Activated CD4-positive, alpha-beta memory T cell treated with anti-CD3 and anti-CD28 coated beads, Interleukin-2, amount 10 ng/mL, durations not matched to agents 7 days and 5 days (primary cell): ENCODE results near the gene HCFC1. TPM values are rescaled to one million over a fixed set of nuclear protein-coding genes. Genes with fewer than 3 reads are reported as not detected.

ENCODE experiments used
- CTCF ChIA-PET: fragments of 350-600 bp; sonication (Branson Sonifier 250); formaldehyde crosslinking; loops from one replicate; lab custom pipeline; 2021; ENCODE audit warnings: antibody characterized with exemption, inconsistent platforms; lab: Charles Lee
- POLR2A ChIA-PET: fragments of 350-600 bp; sonication (Branson Sonifier 250); formaldehyde crosslinking; loops from one replicate; lab custom pipeline; 2021; ENCODE audit warnings: antibody characterized with exemption; lab: Charles Lee
- DNase-seq: peaks from one replicate; pipeline ENCODE4 v3.0.0-alpha.2; 2020
- H3K27ac Mint-ChIP-seq: one replicate; pipeline ENCODE4 v1.8.0; 2021; ENCODE audit warnings: mild to moderate bottlenecking, mixed read lengths
- H3K27me3 Mint-ChIP-seq: one replicate; pipeline ENCODE4 v1.8.0; 2021; ENCODE audit warnings: mixed read lengths
- H3K36me3 Mint-ChIP-seq: one replicate; pipeline ENCODE4 v1.8.0; 2021; ENCODE audit warnings: low read depth, mixed read lengths
- H3K4me1 Mint-ChIP-seq: one replicate; pipeline ENCODE4 v1.8.0; 2021; ENCODE audit warnings: mixed read lengths
- H3K4me3 Mint-ChIP-seq: one replicate; pipeline ENCODE4 v1.8.0; 2021; ENCODE audit warnings: mild to moderate bottlenecking, mixed read lengths
- H3K9me3 Mint-ChIP-seq: one replicate; pipeline ENCODE4 v1.8.0; 2021; ENCODE audit warnings: mixed read lengths
- total RNA-seq, 2 experiments: library from RNA; stranded (reverse); gene quantifications; one replicate each; pipeline ENCODE4 v1.2.3, GENCODE V29; 2021

The HCFC1 gene
- total RNA-seq, 2 experiments from 2014 or later: 88.3 to 93.1 TPM

- DNase-seq: no peak
- Mint-ChIP-seq H3K36me3 (peaks cover 16% of the 10 kb centered on the region), H3K27me3 (no peaks in the 10 kb centered on the region), H3K4me1 (peaks cover 12% of the 10 kb centered on the region), H3K4me3 (no peak overlapping the region), H3K27ac (no peak overlapping the region), H3K9me3 (no peaks in the 10 kb centered on the region)
- ChIA-PET CTCF (no interaction called here), POLR2A (interaction anchor here (1.1 to 9.4 kb wide), 3 partner anchors 16 to 60 kb away, joined by 3 to 114 read pairs (median 4); partner anchors contain the start of gene ARHGAP4)
These were observed 62.3 kb downstream of the HCFC1 start for GRCh38 chrX:153909024-153909979.

- ChIA-PET CTCF (no interaction called here), POLR2A (interaction anchor here (1.7 to 9.4 kb wide), 2 partner anchors 17 to 58 kb away, joined by 4 to 114 read pairs; partner anchors contain the start of gene ARHGAP4)
- no peak overlapping the region for H3K4me3 Mint-ChIP-seq
- peaks cover 13% of the 10 kb centered on the region for H3K36me3 Mint-ChIP-seq
- no peak for DNase-seq
- no peaks in the 10 kb centered on the region for H3K27me3 Mint-ChIP-seq
- peaks cover 21% of the 10 kb centered on the region for H3K4me1 Mint-ChIP-seq
- H3K9me3 Mint-ChIP-seq: no peaks in the 10 kb centered on the region
- H3K27ac Mint-ChIP-seq: no peak overlapping the region
These were observed 63.3 kb downstream of the HCFC1 start for GRCh38 chrX:153908219-153908860.

DNA sequence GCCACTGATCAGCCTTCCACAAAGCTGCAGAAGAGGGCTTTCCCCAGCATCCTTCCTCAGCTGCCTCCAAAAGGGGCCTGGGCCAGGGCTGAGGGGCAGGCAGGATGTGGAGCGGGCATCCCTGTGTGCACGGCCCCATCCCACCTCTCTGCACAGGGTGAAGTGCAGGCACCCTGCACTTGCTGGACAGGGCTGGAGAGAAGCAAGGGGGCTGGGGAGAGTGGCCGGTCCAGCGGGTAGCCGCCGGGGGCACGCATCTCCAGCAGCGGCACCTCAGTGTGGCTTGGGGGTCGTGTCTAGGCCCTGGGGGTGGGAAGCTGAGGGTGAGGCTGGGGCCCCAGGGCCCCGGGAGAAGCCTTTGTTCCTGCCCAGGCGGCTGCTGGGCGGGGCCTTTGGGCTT is 64.2 kb downstream of the HCFC1 start:
- no peak overlapping the region for H3K4me3 Mint-ChIP-seq
- POLR2A ChIA-PET: interaction anchor here (1.1 to 9.4 kb wide), 5 partner anchors 10 to 126 kb away, joined by 3 to 114 read pairs (median 5); partner anchors contain the start of genes ARHGAP4, IDH3G and SSR4
- peaks cover 24% of the 10 kb centered on the region for H3K4me1 Mint-ChIP-seq
- DNase-seq: no peak
- H3K9me3 Mint-ChIP-seq: no peaks in the 10 kb centered on the region
- H3K36me3 Mint-ChIP-seq: peaks cover 13% of the 10 kb centered on the region
- no peaks in the 10 kb centered on the region for H3K27me3 Mint-ChIP-seq
- H3K27ac Mint-ChIP-seq: no peak overlapping the region
- CTCF ChIA-PET: no interaction called here

GRCh38 chrX:153906126-153906917 is 65.3 kb downstream of the HCFC1 start:
- H3K4me1 Mint-ChIP-seq: peaks cover 30% of the 10 kb centered on the region
- DNase-seq: no peak
- no peak overlapping the region for H3K4me3 Mint-ChIP-seq
- no peaks in the 10 kb centered on the region for H3K9me3 Mint-ChIP-seq
- no peaks in the 10 kb centered on the region for H3K27me3 Mint-ChIP-seq
- H3K27ac Mint-ChIP-seq: peak overlapping the region; percentile 16
- ChIA-PET POLR2A (interaction anchor here (0.8 to 9.4 kb wide), 6 partner anchors 11 to 459 kb away, joined by 3 to 114 read pairs (median 4); partner anchors contain the start of genes ARHGAP4, IDH3G and SSR4), CTCF (interaction anchor here (0.9 kb wide), 1 partner anchor 41 kb away, joined by 3 read pairs; no protein-coding TSS in a partner anchor)
- peaks cover 7% of the 10 kb centered on the region for H3K36me3 Mint-ChIP-seq

GRCh38 chrX:153905481-153906095 is 66.0 kb downstream of the HCFC1 start:
- Mint-ChIP-seq H3K27ac (no peak overlapping the region), H3K9me3 (no peaks in the 10 kb centered on the region), H3K4me1 (peaks cover 37% of the 10 kb centered on the region), H3K36me3 (peaks cover 7% of the 10 kb centered on the region), H3K27me3 (no peaks in the 10 kb centered on the region), H3K4me3 (no peak overlapping the region)
- ChIA-PET CTCF (no interaction called here), POLR2A (interaction anchor here (0.8 to 9.4 kb wide), 4 partner anchors 14 to 460 kb away, joined by 3 to 114 read pairs (median 6); partner anchors contain the start of genes ARHGAP4, IDH3G and SSR4)
- DNase-seq: no peak

DNA sequence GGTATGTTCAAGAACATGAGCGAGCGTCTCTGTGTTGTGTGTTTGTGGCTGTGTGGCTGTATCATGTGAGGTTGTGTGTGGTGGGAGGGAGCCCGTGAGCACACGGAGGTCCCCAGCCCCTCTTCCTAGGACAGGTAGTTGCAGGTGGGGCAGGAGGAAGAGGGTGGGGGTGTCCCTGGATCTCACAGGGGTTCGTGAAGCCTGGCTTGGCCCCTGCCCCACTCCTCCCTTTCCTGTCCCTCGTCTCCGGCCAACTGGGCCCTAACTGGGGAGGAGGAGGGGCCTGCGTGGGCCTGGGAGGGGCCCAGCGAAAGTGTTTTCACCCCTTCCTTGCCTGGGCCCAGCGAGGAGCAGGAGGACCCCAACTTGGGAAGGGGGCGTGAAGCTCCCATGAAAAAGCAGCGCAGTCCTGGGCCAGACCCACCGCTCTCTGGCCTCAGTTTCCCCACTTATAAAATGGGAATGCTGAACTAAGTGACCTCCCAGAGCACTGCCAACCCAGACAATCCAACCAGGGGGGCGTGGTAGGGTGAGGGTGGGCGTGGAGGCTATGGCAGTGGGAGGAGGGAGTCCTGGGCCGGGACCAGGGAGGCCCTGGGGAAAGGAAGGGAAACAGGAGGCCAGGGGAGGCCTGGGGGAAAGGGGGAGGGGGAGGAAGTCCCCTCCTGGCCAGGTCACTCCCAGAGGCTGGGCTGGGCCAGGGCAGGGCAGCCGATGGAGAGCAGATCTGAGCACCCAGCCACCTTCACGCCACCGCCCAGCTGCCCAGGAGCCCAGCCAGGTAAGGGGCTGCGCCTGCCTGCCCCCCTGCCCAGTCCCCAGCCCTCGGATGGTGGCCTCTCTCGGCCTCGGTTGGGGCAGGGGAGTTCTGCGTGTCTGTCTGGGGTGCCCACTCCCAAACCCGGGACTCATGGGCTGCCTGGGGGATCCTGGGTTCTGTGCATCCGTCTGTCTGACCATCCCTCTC is 67.3 kb downstream of the HCFC1 start, which contains the start of gene AVPR2:
Gene AVPR2, plus strand, starts transcription at position 683 of the 967 bp plus-strand sequence. CDS start 473 bp downstream, outside the sequence.
- DNase-seq: no peak
- CTCF ChIA-PET: no interaction called here
- H3K27me3 Mint-ChIP-seq: no peaks in the 10 kb centered on the region
- H3K9me3 Mint-ChIP-seq: no peaks in the 10 kb centered on the region
- POLR2A ChIA-PET: no interaction called here
- H3K4me1 Mint-ChIP-seq: peaks cover 39% of the 10 kb centered on the region
- H3K4me3 Mint-ChIP-seq: no peak within 1 kb of the TSS
- peaks cover 3% of the 10 kb centered on the region for H3K36me3 Mint-ChIP-seq
- peak within 1 kb of the TSS; percentile 71 for H3K27ac Mint-ChIP-seq

DNA sequence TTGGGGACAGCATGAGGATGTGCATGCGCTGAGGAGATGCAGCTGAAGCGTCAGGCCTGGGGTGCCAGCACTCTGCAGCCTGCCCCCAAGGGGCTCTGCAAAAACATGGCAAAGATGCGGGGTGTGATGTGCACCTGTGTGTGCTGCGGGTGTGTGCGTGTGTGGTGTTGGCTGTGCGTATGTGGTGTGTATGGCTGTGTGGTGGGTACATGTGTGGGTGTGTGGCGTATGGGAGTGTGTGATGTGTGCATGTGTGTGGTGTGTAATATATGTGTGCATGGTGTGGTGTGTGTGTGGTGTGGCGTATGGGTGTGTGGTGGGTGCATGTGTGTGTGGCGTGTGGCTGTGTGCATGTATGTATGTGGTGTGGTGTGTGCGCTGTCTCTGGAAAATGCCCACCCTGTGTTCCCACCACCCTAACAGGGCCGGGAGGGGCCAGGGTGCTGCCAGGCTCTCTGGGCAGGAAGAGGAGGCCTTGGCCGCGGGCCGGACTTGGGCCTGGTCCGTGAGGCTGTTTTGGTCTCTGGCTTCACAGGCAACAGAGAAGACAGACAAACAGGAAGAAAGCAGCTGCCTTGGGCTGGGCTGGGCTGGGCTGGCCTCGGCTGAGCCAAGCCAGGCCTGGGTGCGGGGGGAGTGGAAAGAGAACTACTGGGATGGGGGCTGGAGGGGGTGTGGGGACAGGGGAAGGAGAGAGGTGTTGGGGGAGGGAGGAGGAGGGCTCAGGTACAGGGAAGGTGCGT is 68.2 kb downstream of the HCFC1 start:
- ChIA-PET POLR2A (interaction anchor here (0.8 kb wide), 2 partner anchors 22 to 105 kb away, joined by 3 read pairs; no protein-coding TSS in a partner anchor), CTCF (no interaction called here)
- Mint-ChIP-seq H3K36me3 (peaks cover 3% of the 10 kb centered on the region), H3K27me3 (peaks cover 3% of the 10 kb centered on the region), H3K9me3 (no peaks in the 10 kb centered on the region), H3K4me3 (no peak overlapping the region), H3K4me1 (peaks cover 40% of the 10 kb centered on the region), H3K27ac (peak overlapping the region; percentile 71)
- no peak for DNase-seq

DNA sequence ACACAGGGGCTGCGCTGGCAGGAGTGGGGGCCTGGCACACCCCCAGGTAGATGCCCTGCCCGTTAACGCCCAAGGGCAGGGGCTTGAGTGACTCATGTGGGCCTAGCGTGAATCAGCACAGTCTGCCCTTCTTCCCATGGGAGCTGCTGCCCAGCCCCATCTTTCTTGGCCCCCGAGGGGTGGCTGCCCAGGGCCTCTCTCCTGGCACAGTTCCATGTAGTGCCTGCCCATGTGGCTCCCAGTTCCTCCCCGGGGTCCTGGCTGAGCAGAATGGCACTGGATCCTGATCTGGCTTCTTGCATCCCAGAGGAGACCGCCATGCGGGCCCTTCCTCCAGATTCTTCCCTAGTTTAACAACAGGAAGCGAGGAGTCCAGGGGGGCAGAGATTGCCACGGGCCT is 69.2 kb downstream of the HCFC1 start:
- peaks cover 40% of the 10 kb centered on the region for H3K4me1 Mint-ChIP-seq
- H3K27ac Mint-ChIP-seq: no peak overlapping the region
- peaks cover 8% of the 10 kb centered on the region for H3K27me3 Mint-ChIP-seq
- H3K9me3 Mint-ChIP-seq: no peaks in the 10 kb centered on the region
- ChIA-PET CTCF (no interaction called here), POLR2A (interaction anchor here (0.8 to 1.4 kb wide), 3 partner anchors 21 to 104 kb away, joined by 3 read pairs; no protein-coding TSS in a partner anchor)
- DNase-seq: no peak
- H3K4me3 Mint-ChIP-seq: no peak overlapping the region
- no peaks in the 10 kb centered on the region for H3K36me3 Mint-ChIP-seq

DNA sequence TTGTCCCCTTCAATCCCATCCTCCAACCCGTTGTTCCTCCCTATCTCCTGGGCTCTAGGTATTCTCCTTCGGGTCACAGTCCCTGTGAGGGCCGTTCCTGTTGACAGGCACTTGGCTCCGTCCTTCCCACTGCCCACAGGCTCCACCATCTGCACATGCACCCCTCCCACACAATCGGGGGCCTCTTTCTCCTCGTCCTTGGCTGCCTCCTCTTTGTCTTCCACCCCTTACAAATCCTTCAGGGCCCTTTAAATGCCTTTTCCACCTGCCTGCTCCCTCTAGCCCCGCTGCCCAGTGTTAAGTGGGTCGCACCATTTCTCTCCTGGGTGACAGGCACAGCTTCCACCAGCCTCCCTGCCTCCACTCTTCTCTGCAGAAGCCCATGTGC is 69.9 kb downstream of the HCFC1 start:
- no peaks in the 10 kb centered on the region for H3K36me3 Mint-ChIP-seq
- ChIA-PET CTCF (no interaction called here), POLR2A (interaction anchor here (1.4 kb wide), 1 partner anchor 21 kb away, joined by 3 read pairs; no protein-coding TSS in a partner anchor)
- H3K4me1 Mint-ChIP-seq: peaks cover 40% of the 10 kb centered on the region
- no peak for DNase-seq
- no peak overlapping the region for H3K27ac Mint-ChIP-seq
- H3K4me3 Mint-ChIP-seq: no peak overlapping the region
- H3K27me3 Mint-ChIP-seq: peaks cover 8% of the 10 kb centered on the region
- no peaks in the 10 kb centered on the region for H3K9me3 Mint-ChIP-seq

DNA sequence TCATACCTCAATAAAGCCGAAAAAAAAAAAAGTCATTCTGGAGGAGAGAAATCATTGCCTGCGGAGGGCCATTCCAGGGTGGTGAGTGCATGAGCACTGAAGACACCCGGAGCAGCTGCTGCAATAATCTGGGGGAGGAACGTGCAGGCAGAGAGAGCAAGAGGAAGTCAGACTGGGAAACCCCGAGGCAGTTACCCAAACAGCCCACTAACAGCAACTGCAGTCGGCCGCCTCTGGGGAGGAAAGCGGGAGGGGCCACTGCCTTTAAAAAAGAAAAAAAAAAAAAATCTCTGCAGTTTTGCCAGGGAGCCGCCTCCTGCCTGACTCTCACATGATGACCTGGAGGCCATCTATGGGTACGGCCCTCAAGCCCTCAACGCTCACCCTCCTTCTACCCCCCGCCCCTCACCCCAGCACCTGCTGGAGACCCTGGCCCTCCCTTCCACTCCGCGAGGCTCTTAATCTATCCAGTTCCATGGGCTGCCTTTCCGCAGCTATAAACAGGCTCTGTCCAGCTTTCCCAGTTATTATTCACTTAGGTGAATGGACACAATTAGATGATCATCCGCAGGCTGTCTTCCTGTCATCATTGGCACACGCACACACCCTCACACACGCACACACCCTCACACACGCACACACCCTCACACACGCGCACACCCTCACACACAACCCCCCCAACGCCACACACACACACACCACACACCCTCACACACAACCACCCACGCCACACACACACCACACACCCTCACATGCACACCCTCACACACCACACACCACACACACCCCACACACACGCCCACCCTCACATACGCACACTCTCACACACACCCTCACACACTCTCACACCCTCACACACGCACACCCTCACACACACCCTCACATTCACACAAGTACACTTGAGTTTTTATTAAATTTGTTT is 70.5 kb downstream of the HCFC1 start:
- Mint-ChIP-seq H3K9me3 (no peaks in the 10 kb centered on the region), H3K4me1 (peaks cover 35% of the 10 kb centered on the region), H3K4me3 (peak overlapping the region; percentile 40), H3K27me3 (peaks cover 8% of the 10 kb centered on the region), H3K27ac (peak overlapping the region; percentile 40), H3K36me3 (no peaks in the 10 kb centered on the region)
- ChIA-PET POLR2A (interaction anchor here (1.0 to 1.4 kb wide), 2 partner anchors 22 to 82 kb away, joined by 3 read pairs; no protein-coding TSS in a partner anchor), CTCF (no interaction called here)
- peak; percentile 64 for DNase-seq
